ENCODE results near the gene WDPCP.

DNA sequence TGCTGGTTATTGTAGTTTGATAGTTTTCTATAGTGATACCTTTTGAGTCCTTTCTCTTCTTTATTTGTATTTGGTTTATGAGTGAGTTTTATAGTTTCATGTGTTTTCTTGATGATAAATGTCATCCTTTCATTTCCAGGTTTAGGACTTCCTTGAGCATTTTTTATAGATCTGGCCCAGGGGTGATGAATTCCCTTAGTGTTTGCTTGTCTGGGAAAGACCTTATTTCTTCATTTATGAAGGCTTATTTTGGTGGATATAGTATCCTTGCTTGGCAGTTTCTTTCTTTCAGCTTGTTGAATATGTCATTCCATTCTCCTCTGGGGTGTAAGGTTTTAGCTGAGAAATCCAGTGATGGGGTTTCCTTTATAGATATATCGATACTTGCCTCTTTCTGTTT, 483.8 kb downstream of the WDPCP start:
- TF ChIP-seq SUZ12 (IDR thresholded peaks at IDR 0.05; ENCODE audit: extremely low read depth, insufficient read depth, insufficient read length) (no peak), YY1 (IDR thresholded peaks at IDR 0.05; ENCODE audit: insufficient read depth, insufficient read length) (no peak)
